HG02885 (cell line): ENCODE data around the gene IL17RB.
A peak's percentile ranks its signal among the peaks of the same experiment; 100 is the strongest.

Source experiments
- ATAC-seq: cut with Tn5 transposase; IDR thresholded peaks from one replicate; pipeline ENCODE4 v1.9.1; 2021; ENCODE audit warnings: mild to moderate bottlenecking; ENCODE audit not compliant: unreplicated experiment, poor library complexity

Gene IL17RB

DNA sequence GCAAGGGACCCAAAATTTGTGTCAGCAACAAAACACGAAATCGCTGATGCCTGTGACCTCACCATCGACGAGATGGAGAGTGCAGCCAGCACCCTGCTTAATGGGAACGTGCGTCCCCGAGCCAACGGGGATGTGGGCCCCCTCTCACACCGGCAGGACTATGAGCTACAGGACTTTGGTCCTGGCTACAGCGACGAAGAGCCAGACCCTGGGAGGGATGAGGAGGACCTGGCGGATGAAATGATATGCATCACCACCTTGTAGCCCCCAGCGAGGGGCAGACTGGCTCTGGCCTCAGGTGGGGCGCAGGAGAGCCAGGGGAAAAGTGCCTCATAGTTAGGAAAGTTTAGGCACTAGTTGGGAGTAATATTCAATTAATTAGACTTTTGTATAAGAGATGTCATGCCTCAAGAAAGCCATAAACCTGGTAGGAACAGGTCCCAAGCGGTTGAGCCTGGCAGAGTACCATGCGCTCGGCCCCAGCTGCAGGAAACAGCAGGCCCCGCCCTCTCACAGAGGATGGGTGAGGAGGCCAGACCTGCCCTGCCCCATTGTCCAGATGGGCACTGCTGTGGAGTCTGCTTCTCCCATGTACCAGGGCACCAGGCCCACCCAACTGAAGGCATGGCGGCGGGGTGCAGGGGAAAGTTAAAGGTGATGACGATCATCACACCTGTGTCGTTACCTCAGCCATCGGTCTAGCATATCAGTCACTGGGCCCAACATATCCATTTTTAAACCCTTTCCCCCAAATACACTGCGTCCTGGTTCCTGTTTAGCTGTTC, 35.0 kb upstream of the IL17RB start:
- ATAC-seq, result no peak

DNA sequence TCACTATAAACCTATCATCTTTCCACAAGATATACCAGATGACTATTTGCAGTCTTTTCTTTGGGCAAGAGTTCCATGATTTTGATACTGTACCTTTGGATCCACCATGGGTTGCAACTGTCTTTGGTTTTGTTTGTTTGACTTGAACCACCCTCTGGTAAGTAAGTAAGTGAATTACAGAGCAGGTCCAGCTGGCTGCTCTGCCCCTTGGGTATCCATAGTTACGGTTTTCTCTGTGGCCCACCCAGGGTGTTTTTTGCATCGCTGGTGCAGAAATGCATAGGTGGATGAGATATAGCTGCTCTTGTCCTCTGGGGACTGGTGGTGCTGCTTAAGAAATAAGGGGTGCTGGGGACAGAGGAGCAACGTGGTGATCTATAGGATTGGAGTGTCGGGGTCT, 33.9 kb upstream of the IL17RB start:
- no peak for ATAC-seq

DNA sequence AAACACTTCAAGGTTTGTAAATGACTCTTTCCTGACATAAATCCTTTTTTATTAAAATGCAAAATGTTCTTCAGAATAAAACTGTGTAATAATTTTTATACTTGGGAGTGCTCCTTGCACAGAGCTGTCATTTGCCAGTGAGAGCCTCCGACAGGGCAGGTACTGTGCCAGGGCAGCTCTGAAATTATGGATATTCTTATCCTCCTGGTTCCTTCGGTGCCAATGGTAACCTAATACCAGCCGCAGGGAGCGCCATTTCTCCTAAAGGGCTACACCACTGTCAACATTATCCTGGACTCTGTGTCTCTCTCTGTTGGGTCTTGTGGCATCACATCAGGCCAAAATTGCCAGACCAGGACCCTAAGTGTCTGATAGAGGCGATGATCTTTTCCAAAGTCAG, 33.1 kb upstream of the IL17RB start:
- no peak for ATAC-seq

DNA sequence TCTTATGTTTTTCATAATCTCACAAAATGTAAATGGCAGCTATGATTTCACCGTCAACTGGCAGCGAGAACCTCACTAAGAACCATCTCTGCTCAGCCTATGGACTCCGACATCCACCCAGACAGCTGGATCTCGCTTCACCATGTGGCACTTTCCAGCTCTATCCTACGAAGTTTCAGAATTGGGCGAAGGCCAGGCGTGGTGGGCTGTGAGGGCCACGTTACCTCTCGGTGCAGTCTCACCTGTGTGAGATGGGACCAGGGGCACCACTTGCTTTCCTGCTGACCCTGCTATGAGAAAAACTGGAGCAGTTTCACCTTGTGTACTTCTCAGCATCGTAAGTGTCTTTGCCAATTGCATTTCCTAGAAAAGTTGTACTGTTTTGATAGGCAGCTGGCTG, 32.5 kb upstream of the IL17RB start:
- no peak for ATAC-seq

DNA sequence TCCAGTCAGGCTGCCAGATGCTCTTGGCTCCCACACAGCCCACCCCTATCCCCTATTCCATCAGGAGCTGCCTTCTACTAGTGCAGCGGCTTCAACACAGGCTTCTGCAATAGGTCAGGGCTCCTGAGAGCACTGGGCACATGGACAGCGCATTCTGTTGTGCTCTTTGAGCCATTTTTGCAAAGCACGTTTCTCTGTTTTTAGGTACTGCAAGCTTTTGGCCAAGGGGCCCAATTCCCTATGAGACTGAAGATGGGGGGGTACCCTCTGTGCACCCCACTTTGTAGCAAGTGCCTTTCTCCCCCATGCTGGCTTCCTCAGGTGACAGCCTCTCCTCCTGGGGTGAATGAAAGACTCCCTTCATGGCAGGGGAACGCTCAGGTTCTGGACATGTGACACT, 31.3 kb upstream of the IL17RB start:
- ATAC-seq, result no peak

DNA sequence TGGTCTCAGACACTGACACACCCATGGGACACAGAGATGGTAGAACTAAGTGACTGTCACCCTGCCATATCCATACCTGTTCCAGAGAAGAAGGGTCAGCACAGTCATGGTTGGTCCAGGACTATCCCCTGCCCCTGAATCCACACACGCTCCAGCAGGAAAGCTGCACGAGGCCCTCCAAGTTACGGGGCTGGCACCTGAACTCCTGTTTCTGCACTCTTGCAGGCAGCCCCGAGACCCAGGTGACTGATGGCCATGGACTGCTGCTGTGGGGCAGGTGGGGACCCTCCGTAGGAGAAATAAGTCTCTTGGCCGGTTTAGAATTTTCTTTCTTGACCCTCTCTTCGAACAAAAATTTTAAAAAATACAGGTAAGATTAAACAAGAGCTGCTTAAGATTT, 30.7 kb upstream of the IL17RB start:
- no peak for ATAC-seq

DNA sequence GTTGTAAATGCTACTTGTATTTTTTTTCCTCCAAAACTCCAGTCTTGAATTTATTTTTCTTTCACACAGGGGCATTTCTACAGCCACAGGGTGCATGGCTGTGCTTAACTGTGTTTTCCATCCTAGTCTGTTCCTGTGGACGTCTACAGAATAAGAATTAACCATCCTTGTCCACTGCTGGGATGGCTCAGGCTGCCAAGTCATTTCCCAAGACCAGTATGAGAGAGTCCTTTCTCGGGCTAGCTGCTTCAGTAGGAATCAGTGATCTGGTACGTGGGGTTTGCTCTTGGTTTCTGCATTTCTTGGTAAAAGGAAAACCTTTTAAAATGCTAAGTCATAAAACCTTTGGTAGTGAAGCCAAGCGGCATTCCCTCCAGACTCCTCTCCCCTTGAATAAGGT, 29.9 kb upstream of the IL17RB start:
- ATAC-seq, result no peak

DNA sequence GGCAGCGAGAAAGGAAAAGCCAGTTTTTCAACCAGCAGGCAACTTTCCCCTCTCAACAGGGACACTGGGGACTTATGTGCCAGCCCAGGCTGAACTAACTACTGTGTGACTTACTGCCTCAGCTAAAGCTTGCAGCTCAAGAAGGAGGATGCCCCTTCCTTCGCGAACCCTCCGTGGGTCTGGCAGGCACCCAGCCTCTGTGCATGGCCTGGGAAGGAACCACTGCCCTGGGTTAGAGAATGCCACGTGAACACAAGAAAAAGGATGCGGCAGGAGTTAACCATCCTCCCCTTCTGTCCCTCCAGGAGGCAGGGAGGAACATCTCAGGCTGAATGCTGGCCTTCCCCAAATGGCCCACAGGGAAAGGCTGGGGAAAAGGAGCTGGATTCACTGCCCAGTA, 29.2 kb upstream of the IL17RB start:
- ATAC-seq, result no peak

DNA sequence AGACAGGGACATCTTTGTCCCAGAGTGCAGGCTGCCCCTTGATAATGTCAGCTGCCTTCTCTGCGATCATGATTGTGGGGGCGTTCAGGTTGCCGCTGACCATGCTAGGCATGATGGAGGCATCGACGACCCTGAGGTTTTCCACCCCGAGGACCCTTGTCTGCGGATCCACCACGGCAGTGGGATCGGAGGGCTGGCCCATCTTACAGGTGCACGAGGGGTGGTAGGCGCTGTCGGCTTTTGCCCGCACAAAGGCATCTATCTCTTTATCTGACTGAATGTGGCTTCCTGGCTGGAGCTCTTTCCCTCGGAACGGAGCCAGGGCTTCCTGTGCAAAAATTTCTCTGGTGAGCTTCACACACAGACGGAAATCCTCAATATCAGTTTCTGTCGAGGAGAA, 28.6 kb upstream of the IL17RB start:
- ATAC-seq, result no peak

DNA sequence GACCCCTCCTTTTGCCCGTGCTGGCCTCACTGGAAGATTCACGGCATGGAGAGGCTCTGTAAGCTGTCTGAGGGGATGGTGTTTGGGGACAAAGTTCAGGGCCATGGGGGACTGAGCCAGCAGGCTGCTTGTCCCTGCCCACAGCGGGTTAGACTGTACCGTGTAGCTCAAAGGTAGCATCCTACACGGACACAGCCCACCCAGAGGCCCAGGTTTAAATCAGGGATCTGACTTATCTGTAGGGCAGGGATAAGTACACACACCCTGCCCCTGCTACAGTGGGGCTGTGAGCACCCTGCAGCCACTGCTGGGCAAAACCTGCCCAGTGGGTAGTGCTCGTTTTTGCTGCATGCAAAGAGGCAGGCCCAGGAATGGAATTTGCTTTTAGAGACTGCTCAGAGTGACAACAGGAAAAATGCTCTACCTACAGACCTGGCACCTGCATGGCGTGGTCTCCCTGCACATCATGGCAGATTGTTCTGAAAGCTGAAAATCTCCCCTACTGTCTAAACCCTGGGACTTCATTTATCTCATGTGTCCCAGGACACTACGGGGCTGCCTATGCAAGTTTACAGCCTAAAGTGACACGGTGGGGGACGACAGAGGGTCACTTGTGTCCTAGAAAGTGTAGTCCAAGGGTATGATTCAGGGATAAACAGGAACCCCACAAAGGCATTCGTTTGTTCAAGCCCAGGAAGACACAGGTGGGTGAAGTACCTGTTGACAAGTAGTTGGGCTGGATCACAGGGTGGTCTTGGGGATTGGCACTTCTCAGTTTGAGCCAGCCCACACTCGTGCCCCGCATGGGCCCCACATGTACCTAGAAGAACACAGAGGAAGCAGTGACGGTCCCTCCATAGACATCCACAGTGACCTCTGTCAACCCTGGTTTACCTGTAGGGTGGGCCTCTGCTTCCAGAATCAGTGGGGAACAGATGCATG, 27.9 kb upstream of the IL17RB start:
- no peak for ATAC-seq

DNA sequence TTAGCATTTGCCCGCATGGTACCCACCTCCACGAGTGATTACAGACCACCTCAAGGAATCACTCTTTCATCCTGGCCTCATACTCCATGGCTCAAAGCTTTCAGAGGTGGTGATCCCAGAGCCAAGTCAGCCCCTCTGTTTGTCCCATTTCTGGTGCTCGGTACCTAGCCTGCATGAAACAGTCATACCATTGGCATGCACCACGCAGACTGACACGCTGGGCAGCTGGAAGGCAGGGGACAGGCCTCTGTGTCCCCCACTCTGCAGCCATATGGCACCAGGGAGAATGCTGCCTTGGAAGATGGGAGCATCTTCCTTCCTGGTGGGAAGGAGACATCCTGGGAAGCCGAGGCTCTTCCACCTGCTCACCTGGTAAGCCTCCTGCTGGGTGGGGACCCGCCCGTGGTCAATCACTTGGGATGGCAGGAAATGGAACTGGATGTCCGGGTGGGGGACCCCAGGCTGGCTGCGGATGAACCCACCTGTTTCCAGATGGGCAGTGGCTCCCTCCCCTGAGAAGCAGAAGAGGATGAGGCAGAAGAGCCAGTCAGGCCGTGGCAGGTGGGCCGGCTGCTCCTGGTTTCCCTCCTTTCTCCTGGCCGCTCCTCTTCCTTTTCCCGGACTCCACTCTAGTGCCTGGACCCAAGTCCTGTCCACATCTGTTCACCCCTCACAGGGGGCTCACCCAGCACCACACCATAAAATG, 27.1 kb upstream of the IL17RB start:
- ATAC-seq, result no peak

DNA sequence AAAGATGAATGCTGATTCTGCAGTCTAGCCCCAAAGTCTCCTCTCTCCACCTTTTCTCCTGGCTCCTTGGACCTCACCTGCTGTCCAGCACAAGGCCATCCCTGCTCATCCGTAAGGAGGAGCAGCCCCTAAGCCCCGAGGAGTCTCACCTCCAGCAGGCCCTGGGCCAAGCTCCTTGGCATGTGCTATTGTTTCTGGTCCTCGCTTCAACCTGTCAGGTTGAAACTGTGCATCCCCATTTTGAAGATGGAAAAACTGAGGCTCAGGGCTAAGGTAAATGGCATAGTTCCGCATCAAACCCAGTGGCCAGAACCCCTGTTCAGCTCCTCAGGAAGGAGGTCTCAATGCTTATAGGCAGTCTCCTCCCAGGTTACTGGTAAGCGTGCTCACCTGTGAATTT, 26.3 kb upstream of the IL17RB start:
- no peak for ATAC-seq

DNA sequence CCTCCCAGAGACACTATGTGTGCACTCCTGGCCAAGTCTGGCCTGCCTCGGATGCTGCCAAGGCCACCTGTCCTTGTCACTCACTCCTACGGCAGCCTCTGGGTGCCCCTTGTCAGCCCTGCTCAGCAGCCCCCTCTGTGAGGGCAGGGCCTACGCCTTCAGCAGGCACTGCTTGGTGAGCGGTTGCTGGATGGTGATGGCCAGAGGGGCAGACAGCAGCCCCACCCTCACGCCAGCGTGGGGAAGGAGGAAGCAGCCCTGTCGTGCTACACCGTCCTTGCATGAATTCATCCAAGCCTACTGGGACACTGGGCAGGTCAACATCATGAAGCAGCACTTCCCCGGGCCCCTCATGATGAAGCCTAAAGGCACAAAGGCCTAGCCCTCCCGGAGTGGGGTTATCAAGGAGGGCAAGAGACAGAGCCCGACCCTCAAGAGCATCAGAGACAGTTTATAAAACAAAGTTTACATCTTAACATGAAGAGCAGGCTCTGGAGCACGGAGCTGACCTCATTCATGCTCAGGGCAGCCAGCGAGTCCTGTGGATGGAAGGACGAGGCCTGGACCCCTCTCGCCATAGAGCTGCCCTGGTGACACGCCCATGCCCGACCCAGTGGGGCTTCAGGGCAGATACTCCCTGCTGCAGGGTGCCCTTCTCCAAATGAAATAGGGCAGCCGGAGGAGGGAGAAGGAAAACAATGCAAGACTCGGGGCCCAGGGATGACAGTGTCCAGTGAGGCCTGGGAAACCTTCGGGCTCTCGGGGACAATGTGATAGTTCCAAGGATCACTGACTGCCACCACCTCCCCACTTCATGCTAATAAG, 25.4 kb upstream of the IL17RB start:
- no peak for ATAC-seq

DNA sequence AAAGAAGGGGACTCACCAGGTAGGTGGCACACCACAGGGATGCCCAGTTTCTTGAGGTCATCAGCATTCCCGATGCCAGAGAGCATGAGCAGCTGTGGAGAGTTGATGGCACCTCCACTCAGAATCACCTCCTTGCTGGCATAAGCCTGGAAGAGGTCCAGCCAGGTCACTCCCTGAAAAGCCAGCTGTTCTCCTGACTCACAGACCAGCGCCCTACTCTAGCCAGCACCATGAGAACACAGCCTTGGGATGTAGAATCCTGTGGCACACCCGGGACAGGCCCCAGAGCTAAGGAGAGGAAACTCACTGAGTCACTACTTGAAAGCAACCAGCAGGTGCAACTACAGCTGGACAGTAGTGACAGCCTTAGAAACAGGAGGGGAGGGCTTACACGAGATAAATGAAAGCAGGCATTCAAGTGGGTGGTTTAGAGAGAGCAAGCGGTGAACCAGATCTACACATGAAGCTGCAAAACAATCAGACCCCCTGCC, 24.7 kb upstream of the IL17RB start:
- ATAC-seq, result peak; percentile 47

DNA sequence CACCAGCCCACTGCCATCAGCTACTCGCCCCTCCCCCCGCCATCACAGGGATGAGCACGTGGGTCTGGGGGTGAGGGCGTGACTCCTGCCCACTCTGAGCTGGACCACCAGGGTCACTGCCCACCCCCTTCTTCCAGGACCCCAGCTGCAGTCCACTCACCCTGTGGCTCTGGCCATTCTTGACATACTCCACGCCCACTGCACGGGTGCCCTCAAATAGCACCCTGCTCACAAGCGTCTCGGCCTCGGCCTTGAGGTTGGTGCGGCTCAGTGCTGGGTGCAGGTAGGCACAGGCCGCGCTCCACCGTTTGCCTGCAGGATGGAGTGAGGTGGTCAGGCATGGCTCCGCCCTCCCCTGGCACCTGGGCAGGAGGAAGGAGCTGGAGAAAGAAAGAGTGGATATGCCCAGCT, 24.0 kb upstream of the IL17RB start:
- no peak for ATAC-seq

DNA sequence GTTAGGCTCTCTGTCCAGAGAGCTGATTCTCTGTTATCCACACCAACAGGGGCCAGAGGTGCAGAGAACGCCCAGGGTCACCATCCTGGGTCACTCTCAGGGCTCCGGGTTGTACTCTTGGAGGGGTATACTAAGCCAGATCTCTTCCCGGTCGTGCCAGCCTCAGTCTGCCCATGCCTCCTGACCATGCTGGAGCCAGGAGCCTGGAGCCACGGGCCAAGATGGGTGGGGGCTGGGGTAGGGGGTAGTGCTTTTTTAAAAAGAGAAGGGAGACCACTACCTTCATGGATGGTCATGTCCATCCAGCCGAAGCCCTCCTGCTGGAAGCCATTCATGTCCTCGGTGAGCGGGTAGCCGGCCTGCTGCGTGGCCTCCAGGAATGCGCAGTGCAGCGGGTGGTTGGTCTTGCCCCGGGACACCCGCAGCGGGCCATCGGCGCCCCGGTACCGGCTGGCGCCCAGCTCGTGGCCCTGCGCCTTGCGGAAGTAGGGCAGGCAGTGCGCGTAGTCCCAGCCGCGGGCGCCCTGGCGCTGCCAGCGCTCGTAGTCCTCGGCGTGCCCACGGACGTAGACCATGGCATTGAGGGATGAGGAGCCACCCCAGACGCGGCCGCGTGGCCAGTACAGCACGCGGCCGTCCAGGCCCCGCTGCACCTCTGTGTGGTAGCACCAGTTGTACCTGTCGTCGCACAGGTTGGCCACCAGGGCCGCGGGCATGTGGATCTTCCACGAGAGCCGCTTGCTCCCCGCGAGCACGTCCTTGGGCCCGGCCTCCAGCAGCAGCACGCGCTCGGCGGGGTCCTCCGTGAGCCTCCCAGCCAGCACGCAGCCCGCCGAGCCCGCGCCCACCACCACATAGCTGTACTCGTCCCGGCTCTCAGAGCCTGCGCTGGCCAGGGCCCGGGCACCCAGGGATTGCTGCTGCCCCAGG, 23.1 kb upstream of the IL17RB start:
- no peak for ATAC-seq

DNA sequence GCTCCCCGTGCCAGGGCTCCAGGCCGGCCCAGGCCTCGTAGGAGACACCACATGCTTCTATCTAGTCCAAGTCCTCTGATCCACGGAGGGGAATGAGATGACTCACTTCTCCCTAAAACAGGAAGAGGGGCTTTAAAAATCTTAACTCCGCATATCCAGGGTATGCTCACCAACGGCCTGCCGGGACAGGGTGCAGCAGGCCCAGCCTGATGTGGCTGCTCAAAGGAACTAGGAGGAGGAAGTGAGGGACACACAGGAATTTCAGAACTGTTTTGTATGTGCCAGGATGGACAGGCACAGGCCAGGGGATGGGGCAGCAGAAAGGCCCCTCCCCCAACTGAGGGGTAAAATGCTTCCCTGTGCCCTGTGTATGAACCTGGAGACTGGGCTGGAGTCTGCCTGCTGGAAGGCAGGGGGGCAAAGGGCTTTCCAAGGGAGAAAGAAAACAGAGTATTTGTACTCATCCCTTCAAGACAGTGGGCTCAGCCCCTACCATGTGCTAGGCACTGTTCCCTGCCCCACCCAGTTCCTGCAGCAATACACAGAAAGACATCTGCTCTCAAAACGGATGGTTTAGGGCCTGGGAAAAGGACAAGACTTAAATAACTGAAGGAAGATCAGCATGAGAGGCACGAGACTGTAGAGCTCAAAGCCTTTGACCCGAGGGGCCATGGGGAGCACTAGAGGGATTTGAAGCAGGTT, 22.3 kb upstream of the IL17RB start:
- ATAC-seq, result no peak

DNA sequence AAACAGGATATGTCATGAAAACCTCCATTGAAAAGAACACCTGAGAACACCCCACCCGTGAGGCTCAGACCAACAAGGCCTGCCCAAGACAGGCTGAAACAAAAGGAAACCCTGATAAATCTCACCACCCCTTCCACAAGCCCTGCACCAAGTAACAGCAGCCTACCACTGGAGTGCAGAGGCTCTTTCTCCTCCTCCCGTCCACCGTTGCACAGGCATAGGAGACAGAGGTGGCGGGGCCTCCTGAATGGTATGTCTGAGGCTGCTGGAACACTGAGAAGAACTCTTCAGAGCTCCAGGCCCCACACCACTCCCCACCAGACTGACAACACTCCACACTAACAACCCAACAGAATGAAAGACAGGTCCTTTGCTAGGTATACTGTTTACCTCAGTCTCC, 21.6 kb upstream of the IL17RB start:
- no peak for ATAC-seq
